CD4-positive, alpha-beta T cell treated with Interleukin-17A for 4 hours (primary cell): ENCODE results near the gene LRTM2.

Source experiments
- DNase-seq: peaks from one replicate; pipeline ENCODE4 v3.0.0-alpha.2; 2020; ENCODE audit warnings: mixed read lengths

The LRTM2 gene

DNA sequence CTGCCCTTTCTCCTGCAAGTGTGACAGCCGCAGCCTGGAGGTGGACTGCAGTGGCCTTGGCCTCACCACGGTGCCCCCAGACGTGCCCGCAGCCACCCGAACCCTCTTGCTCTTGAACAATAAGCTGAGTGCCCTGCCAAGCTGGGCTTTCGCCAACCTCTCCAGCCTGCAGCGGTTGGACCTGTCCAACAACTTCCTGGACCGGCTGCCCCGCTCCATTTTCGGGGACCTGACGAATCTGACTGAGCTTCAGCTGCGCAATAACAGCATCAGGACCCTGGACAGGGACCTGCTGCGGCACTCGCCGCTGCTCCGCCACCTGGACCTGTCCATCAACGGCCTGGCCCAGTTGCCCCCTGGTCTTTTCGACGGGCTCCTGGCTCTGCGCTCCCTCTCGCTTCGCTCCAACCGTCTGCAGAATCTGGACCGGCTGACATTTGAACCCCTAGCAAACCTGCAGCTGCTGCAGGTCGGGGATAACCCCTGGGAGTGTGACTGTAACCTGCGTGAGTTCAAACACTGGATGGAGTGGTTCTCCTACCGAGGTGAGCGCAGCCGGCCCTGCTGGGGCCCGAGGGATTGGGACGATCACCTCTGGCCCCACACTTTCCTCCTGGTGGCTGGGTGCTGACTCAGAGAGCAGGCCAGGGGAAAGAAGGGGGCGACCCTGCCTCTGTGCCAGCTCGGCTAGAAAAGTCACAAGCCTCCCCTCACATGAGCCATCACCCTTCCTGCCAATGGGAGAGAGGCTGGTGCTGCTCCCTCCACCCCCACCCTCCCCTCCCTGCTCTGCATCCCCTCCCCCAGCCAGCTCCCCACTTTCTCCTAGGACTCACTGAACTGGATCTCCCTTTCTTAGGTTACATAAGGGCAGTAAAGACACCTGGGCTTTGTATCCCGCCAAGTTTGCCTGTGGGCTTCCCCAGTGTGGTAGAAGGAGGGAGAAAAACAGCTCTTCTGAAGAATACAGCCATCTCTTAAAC is 10.9 kb downstream of the LRTM2 start:
- peak; percentile 16 for DNase-seq

DNA sequence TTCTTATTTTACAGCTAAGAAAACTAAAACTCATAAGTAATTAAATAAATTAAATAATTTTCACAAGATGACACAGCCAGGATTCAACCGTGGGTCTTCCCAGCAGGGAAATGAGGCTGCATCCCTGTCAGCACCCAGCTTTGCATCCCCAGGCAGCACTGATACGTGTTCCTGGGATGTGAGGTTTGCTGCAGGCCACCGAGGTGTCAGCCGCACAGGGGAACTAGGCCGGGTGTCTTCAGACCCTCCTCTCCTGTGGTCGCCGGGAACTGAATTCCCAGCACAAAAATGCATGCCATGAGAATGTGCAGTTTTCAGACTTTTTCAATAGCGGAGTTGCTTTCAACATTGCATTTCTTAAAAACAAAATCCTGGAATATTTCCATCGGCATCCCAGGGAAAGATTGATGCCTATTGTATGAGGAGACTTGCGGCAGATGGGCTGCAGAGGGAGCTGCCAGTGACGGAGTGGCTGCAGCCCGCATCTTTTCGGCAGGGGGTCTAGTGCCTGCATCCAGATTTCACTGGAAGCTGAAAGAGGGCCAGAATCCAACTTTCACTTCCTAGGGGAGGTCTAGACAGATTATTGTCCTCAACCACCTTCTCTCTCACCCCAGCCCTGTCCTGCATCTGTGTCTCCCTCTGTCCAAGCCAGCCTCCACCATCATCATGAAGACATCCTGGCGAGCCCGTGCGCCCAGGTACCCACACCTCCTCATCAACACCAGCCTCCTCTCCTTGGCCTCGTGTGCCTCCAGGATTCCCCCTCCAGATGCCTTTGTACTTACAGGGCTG is 12.6 kb downstream of the LRTM2 start:
- DNase-seq = no peak

- DNase-seq = no peak
These were observed 13.2 kb downstream of the LRTM2 start for GRCh38 chr12:1833596-1834028.

GRCh38 chr12:1834186-1834925 is 14.0 kb downstream of the LRTM2 start:
- DNase-seq = no peak

- DNase-seq = no peak
These were observed 15.1 kb downstream of the LRTM2 start for GRCh38 chr12:1835211-1836131.

- no peak for DNase-seq
These were observed 16.0 kb downstream of the LRTM2 start for GRCh38 chr12:1836241-1836803.

DNA sequence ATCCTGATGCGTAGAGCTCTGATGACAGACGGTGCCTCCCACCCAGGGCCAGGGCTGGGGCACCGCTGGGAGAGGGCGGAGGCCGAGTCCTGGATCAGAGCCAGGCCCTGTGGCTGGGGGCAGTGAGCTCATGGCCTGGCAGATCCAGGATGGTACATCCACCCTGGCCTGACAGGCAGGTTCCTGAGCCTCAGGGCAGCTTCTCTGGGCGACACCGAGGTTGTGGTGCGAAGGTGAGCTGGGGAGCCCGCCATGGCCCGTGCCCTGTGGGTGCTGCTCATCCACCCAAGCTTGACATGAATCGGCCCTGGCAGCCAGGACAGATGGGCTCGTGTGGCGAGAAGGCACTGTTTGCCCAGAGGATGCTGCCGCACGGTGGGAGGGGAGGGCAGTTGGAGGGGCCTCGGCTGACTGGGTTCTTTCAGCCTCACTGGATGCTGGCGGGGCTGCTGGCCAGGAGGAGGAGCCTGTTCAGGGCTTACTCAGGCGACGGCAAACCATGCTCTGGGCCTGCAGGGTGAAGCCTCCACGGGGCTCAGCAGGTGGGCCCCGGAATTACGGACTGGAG is 16.6 kb downstream of the LRTM2 start:
- no peak for DNase-seq

DNA sequence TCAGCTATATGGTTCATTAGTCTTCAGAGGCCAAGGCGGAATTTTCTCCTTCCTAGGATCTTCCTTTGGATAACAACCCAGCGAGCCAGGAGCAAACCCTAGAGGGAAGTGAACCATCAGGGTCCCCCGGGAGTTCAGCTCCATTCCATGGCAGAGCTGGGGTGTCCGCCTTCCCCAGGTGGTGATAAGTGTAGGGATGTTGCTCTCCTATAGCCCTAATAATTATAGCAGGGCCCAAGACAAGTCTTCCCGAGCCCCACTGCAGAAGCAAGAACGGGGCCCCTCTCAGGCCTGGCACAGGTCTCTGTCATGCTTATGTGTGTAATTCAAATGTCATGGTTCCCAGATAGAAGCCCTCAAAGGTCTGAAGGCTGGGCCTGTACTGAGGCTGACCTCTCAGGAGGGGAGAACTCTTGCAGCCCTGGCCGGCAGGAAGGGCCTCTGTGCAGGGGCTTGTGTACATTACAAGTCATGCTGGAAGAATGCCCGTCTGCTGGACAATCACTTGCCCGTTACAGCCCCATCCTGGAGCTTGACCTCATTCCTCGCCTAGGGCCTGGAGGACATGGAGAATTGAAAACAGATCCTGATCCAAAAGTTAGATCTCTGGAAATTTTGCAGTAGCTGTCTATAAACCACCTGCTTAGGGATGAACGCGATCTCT is 17.3 kb downstream of the LRTM2 start:
- DNase-seq = no peak

DNA sequence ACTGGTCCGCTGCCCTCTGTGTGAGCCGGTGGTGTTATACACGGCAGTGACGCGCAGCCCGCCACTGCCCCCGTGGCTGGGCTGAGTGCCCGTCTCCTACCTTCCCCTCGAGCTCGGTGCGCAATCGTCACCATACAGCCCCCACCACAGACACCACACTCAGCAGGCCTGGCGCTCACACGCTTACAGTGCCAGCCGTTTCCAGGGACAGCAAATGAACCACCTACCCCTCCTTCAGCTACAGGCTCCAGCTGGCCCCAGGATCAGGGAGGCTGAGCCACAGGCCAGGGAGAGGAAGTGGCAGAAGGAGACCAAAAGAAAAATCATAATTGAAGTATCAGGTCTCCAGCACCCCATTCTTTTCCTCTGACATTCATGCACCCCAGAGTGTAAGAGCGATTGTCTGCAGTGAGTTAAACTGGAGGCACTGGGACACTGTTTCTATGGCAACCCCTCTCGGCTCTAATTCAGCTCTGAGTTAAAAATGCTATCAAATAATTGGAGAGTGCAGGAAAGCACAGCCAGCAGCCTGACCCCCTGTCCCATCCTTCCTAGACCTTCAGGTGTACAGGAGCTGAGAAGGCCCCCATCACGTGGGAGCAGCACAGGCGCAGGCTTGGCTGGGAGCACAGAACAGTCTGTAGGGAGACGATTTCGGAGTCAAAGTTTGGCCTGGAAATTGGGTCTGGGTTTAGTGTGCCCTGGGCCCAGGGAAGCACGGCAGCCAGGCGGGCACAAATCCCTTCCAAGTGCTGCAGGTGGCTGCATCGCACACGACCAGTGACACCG is 18.0 kb downstream of the LRTM2 start:
- no peak for DNase-seq

- DNase-seq = no peak
These were observed 18.6 kb downstream of the LRTM2 start for GRCh38 chr12:1838994-1839365.

GRCh38 chr12:1839464-1839863 is 19.1 kb downstream of the LRTM2 start:
- no peak for DNase-seq

- no peak for DNase-seq
These were observed 19.9 kb downstream of the LRTM2 start for GRCh38 chr12:1839956-1840951.

- DNase-seq = no peak
These were observed 20.6 kb downstream of the LRTM2 start for GRCh38 chr12:1840981-1841425.

GRCh38 chr12:1841586-1842182 is 21.3 kb downstream of the LRTM2 start:
- DNase-seq = no peak

GRCh38 chr12:1842183-1842904 is 22.0 kb downstream of the LRTM2 start:
- no peak for DNase-seq

- DNase-seq = no peak
These were observed 22.7 kb downstream of the LRTM2 start for GRCh38 chr12:1842905-1843640.

- no peak for DNase-seq
These were observed 23.3 kb downstream of the LRTM2 start for GRCh38 chr12:1843641-1844005.
